ENCODE data around the gene LRRC47.

Gene LRRC47

DNA sequence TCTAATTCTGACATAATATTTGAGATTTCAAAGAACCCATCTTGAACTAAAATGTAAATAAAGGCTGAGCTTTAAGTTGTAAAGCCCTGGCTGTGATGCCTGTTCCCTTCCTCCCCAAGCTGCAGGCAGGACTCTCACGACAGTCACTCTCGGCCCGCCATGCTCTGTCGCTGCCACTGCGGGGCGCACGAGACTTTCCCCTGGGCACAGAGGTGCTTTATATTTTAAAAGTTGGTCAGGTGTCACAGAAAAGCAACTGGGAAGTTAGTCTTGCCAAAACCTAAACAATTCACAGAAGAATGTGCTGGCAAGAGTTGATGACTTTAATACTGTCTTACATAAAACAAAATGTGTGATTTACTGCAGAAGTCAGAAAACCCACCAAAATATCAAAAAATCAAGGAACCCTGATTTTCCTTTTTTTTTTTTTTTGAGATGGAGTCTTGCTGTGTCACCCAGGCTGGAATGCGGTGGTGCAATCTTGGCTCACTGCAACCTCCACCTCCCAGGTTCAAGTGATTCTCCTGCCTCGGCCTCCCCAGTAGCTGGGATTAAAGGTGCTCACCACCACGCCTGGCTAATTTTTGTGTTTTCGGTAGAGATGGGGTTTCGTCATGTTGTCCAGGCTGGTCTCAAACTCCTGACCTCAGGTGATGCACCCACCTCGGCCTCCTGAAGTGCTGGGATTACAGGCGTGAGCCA is 10.7 kb downstream of the LRRC47 start:
- no peak for DNase-seq (ENCODE audit: low read depth)

DNA sequence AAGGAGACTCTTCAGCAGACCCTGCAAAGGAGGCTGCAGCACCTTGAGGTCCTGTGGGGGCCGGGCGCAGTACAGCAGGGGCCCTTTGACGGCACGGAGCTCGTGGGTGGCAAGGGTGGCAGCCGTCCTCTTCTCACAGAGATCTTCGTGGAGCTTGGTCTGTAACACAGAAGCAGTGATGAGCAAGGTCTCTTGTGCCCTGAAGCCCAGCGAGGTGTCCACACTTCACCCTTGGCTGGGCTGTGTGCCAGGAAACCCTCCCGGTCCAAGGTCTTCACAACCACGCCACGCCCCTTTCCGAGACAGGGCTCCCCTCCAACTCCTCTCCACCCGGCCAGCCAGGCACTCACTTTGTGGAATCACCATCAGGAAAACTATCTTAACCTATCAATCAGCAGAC is 11.3 kb downstream of the LRRC47 start:
- no peak for DNase-seq (ENCODE audit: low read depth)

DNA sequence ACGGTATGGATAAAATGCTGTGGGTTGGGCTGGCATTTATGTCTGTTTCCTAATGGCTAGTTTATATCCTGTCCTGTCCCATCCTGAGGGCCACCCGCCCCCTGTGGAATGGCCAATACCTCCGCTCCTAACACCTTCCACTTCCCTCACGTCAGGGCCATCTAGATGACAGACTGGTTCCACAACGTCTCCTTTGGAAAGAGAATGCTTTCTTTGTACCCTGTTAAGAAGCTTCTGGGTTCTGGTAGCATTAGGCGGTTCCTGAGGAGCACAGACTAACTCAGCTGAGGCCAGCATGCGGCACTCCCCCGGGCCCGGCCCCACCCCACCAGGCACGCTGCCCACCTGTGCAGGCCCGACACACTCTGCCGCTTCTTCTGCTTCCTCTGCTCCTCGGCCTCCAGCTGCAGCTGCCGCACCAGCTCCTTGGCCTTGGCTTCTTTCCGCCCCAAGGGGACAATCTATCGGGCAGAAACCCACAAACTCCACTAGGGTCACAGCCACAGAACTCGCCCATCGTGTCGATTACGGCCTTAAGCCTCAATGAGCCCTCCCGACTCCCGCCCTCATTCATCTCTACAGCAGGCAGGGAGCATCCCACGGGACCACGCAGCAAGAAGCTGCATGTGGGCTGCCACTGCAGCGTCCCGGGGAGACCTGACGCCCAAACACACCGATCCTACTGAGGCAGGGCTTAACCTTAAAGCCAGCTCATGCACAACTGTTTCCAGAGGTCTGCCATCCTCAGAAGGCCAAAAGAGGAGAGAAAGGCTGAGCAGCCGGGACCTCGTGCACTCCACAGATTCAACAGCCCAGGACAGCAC is 12.4 kb downstream of the LRRC47 start:
- no peak for DNase-seq (ENCODE audit: low read depth)

DNA sequence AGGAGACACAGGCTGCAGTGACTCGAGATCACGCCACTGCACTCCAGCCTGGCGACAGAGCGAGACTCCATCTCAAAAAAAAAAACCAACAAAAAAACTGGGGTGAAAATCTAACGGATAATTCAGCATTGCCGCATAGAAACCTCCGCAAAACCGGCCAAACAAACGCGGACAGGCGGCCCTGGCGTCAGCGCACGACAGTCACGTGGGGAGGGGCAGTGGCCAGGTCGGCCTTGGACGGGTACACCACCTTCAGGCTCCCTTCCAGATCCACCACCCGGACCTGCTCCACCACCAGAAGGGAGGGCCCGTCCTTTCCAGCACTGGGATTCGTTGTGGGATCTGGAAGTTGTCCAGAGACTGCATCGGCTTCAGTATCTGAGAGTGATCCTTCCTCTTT is 15.4 kb downstream of the LRRC47 start:
- no peak for DNase-seq (ENCODE audit: low read depth)

DNA sequence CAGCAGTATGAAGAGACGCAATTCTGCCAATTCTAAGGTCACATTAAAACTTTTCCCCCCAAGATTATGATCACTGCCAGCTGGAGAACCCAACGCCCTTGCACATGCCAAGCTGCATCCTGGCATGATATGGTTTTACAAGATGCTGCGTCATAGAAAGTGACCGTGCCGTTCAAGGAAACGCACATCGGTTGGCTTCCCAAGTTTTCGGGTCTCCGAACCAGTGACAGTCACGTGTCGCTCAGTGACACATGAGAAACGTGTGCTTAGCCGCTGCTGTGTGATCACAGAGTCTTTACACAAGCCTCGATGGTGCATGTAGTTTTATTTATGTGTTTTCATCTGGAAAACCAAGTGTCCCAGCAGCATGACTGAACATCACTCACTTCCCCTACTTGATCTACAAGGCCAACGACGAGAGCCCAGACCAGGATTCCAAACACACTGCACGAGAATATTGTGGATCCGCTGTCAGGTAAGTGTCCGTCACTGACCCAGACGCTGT is 16.3 kb downstream of the LRRC47 start:
- no peak for DNase-seq (ENCODE audit: low read depth)

DNA sequence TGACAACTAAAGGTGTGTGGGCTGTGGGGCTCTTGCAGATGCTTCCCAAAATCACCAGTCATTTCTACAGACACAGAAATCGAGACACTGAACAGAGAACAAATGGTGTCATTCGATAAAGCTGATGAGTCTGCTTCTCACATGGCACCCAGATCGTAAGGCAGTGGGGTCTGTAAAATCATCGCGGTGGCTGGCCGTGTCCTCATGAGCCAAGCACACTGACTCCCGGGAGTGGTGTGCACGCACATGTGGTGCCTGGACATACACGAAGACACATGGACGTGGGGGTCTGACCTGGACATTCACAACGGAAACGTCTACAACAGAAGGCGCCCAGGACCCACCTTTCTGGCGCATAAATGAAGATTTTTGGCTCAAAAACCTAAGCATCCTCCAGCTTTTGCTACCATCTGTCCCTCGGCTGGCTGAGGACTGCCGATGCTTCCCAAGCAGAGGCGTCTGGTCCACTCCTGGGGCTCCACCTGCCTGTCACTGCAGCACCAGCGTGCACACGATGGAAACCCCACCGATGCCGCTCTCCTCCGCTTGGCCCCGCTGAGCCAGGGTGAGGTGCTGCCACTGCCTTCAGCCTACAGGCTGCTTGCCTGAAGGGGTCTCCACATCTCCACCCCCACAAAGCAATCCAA is 16.9 kb downstream of the LRRC47 start:
- no peak for DNase-seq (ENCODE audit: low read depth)

DNA sequence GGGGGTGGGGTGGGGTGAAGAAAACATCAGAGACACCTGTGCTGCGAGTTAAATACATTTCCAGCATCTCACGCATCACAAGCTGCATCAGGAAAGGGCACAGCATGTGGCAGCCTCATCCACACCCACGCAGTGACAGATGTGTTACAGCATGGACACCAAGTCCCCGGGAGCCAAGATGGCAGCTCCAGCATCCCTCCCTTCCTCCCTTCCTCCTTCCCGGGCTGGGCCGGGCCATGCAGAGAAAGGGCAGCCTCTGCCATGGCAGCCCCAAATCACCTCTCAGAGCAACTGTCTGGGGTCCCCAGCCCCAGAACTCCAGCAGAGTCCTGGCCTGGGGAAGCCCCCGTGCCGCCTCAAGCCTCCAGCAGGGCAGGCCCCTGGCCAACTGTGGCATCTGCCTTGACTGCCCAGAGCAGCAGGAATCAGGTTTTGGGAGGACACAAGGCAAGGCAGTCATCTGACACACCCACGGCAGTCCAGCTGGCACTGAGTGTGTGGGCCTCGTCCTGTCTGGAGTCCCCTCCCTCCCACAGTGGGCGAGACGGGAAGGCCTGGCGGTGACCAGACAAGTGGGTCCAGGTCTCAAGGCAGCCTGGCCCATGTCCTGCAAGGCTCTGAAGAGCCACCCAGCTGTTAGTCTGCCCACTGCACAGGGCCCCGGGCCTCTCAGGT is 17.6 kb downstream of the LRRC47 start:
- DNase-seq (ENCODE audit: low read depth) = no peak

DNA sequence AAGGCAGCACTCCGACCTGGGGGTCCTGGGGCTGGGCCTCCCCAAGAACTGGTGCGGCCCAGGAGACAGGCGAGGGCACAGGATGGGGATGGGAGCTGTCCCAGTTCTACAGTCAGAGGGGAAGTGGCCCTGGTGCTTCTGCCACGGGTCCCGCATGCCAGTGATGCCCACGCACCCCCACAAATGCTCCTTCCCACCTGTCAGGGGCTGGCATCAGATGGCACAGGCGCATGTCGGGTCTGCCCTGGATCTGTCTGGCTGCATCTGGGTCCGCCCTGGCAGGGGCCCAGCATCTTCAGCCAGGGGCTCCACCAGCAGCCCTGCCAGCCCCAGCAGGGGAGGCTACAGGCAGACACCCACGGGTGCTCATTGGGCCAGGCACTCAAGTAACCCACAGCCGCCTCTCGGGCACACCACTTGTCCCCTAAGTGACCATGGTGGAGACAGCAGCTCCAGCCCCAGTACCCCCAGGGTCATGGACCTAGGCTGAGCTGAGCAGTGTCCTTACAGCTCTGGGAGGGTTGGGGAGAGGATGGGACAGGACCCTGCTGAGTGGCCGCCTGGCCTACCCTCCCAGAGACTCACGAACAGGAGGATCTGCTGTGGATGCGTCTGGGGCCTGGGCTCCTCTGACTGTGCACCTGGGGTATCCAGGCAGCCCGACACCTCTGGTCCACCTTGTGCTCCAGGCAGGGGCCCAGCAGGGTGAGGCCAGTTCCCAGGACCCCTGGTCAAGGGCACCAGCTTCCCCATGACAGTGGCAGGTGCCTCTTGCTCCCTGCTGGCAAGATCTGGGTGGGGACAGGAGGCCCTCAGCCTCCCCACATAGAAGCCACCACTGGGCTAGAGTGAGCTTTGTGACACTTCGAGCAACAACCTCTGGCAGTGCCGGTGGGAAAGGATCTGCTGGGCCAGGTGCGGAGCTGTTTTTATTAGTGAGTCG is 18.4 kb downstream of the LRRC47 start:
- no peak for DNase-seq (ENCODE audit: low read depth)

DNA sequence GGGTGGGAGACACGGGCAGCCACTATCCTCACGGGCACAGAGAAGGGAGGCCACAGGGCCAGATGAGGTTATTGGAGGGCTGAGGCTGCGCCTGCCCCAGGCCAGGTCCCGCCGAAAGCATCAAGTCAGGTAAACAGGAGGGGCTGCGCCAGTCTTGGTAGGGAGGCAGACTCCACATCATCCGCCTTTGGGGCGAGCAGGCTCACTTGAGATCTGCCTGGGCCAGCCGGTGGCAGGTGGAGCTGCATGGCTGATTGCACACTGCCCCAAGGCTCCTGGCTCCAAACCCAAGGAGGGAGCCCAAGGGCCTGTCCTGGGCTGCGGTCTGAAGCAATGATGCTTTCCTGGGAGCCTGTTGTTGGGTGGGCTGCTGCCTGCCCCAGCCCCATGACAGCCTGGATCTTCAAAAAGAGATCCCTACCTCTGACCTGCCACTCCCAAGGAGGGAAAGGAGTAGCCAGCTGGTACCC is 19.2 kb downstream of the LRRC47 start:
- DNase-seq (ENCODE audit: low read depth) = no peak

DNA sequence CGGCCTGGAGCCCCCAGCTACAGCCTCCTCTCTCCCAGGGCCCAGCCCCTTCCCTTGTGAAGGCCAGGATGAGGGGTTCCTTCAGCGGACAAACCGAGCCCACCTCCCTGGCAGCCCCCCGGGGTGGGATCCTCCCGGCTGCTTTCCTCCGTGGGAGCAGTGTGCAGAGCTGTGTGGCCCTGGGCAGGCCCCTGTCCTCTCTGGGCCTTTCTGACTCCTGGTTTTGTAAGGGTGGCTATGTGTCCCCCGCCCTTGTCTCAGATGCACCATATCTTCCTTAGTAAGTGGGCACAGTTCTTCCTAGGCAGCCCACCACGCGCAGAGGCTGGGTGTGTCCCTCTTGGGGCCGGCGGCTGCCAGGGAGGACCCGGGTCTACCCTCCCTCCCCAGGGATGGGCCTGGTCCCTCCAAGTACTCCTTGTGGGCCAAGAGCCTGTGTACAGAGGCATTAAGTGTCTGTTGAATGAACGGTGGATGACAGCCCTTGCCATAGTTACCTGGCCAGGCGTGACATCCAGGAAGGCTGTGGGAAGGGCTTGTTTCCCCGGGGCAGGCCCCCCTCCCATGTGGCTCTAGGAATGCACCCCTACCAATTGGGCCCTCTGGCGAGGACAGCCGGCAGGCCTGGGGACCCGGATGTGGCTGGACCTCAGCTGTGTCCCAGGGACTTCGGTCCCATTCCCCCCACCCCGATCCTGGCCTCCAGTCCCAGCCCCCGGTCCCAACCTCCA is 19.9 kb downstream of the LRRC47 start:
- DNase-seq (ENCODE audit: low read depth) = no peak

DNA sequence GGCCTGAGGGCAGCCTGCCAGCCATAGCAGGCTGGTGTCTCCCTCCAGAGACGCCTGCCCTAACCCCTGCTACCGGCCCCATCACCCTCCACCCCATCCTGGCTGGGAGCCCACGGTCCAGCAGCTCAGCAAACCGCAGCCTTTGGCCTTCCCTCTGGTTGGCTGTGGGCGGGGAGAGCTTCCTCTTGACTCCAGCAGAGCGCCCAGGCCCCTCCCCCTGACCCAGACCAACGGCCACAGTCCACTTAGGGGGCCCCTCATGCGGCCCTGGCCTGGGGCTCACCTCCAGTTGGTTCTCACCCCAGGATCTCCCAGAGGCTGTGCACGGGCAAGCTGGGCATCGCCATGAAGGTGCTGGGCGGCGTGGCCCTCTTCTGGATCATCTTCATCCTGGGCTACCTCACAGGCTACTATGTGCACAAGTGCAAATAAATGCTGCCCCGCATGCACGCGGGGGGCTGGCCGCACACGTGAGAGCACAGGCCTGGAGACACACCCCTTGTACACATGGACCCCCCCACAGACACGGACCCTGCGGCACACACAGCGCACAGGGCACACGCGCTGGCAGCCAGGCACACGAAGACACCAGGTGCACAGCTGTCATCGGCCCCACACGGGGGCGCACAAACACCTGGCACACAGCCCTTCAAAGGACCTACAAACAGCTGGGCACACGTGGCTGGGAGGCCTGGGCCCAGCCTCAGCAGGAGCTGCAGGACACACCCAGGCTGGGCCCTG is 20.6 kb downstream of the LRRC47 start:
- peak; percentile 32 for DNase-seq (ENCODE audit: low read depth)

DNA sequence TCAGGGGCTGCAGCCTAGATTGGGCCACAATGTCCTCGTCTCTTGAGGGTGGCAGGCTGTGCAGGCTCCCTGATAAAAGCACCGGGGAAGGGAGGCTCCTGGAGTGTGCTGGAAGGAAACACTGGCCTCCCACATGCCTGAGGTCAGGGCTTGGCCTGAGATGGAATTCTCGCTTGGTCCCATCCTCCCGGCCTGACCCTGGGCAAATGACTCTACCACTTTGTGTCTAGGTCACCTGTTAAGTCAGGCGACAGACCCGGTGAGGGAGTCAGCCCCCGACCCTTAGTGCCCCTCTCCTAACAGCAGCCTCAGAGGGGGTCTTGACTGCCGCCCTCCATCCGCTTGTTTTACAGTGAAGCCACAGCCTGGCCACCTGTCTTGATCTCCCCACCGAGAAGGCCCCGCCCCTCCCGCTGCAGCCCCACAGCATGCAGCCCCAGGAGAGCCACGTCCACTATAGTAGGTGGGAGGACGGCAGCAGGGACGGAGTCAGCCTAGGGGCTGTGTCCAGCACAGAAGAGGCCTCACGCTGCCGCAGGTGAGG is 21.3 kb downstream of the LRRC47 start:
- DNase-seq (ENCODE audit: low read depth) = no peak

DNA sequence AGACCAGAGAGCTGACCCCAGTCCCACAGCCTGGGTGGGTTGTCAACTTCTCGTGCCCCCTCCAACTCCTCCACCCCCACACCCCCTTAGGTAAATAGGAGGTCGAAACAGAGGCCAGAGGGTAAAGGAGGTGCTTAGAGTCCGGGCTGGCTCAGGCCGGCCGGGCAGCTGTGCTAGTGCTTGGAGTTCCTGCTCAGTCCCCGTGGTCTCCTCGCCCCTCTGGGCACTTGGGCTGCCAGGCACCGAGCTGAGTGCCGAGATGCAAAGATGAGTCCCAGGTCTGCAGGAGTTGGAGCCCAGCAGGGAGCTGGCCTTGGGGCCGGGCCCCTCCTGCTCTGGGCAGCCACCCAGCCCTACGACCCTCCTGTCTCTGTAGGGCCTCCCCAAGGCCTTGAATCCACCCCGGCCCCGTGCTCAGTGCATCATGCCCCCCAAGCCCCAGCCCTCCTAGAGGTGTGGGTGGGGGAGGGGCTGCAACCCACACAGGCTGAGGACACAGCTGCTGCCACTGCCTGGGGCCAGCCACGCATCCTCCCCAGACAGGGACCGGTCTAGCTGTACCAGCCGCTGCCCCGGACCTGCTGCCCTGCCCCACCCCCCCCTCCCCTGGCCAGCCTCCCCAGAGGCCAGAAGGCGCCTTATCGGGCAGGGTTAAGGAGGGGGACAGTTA is 21.9 kb downstream of the LRRC47 start:
- DNase-seq (ENCODE audit: low read depth) = no peak

DNA sequence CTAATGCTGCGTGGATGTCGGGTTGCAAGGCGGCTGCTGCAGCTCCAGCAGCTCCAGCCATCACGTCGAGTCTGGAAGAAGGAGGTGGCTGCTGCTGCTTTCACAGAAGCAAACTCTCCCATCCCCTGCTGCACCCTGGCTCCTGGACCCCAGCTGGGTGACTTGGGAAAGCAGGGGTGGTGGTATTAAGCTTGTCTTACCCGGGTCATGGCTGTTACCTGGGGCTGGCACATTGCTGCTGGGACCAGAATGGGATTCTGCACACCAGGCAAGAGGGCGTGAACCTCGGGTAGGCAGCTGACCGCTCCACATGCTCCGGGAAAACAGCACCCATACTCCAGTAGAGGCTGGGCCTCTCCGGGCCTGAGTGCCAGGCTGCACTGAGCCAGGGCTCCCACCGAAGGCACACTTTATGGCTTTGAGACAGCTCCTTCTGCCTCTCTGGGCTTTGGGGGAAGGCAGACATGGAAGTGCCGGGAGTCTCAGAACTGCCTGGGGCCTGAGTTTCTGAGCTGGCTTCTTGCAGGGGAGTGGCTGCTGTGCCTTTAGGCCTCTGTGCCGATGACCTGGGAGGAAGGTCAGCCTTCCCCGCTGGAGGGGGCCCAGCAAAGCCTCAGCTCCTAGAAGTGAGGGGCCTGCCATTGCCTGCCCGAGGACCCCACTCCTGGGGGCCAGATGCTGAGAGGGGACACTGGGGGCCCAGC is 22.6 kb downstream of the LRRC47 start:
- DNase-seq (ENCODE audit: low read depth) = no peak

DNA sequence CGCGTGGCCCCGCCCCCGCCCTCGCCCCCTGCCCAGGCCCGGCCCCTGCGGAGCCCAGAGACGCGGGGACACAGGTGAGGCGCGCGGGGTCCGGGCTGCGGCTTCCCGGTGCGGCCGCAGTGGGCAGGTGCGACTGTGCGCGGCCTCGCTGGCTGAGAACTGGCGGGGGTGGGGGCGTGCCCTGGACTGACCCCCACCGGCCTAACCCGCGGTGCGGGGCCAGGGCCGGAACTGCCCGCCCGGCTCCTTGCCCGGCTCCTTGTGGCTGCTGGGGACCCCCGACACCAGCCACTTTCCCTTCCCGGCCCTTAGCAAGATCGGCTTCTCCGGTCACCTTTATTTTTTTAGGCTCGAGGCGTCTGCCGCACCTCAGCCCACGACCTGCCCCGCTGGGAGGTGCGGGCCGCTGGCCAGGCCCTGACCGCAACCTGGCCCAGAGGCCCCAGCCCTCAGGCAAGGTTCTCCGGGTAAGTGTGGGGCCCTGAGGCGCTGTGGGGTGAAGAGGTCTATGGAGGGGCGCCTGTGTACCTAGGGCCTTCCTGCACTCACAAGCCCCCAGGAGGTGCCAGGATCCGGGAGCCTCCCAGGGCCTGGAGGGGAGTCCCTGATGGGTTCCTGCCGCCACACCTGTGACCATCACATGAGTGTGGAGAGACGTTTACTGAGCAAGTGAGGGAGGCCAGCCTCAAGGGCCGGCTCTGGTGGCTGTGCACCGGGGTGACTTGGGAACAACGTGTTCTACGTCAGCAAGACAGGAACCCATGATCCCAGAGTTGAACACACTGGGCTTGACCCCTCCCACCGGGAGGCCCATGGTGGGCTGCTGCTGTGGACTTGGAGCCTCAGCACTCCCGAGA is 23.4 kb downstream of the LRRC47 start, which contains the start of gene SMIM1:
TSS of gene SMIM1 (plus strand) at position 35 of the 857 bp plus-strand sequence. CDS start 2,625 bp downstream, outside the sequence.
- DNase-seq (ENCODE audit: low read depth) = no peak

DNA sequence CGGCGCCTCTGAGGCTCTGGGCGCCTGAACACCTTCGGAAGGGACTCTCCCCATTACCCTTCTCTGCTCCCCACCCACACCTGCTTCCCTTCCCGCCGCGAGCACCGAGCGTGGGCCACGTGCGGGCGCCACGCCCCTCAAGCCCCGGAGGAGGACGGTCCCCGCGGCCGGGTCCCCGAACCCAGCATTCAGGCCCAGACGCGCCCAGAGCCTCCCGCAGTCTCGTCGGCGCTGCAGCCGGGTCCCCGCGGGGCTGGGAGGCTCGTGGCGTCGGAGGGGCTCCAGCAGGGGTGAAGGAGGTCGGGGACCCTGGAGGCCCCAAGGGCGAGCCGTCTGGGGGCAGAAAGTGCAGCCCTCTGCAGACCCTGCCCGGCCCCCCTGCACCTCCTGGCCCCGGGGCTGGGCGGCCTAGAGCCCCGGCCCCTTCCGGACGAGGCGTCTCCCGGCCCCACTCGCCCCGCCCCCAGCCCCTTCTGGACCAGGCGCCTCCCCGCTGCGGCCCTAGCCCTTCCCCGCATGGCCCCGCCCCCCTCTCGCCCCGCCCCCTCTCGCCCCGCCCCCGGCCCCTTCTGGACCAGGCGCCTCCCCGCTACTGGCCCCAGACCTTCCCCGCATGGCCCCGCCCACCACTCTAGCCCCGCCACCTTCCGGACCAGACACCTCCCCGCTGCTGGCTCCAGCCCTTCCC is 24.1 kb downstream of the LRRC47 start:
- peak; percentile 81 for DNase-seq (ENCODE audit: low read depth)
